Uterus (tissue), 4 donors: Measurements from ENCODE around the gene ALG2. TPM values are rescaled to one million over a fixed set of nuclear protein-coding genes. Genes with fewer than 3 reads are reported as not detected.

Experiments used
- DNase-seq, 2 donors: peaks; one replicate each; pipeline ENCODE4 v3.0.0-alpha.2; 2019 to 2020
- H3K27ac ChIP-seq, 2 donors: fragments of 200-600 bp; sonication (generic); 1 replicate in 1 of 2; 2 replicates in 1 of 2; pipeline ENCODE4 v1.5.1; 2016 to 2018
- H3K27me3 ChIP-seq, 2 donors: fragments of 200-600 bp; sonication (generic); one replicate each; pipeline ENCODE4 v1.5.1; 2018 to 2019; ENCODE audit warnings: control low read depth in 1 of 2
- H3K36me3 ChIP-seq, 2 donors: fragments of 200-600 bp; sonication (generic); one replicate each; pipeline ENCODE4 v1.5.1; 2019; ENCODE audit warnings: control low read depth in 1 of 2
- H3K4me1 ChIP-seq, 2 donors: fragments of 200-600 bp; sonication (generic); one replicate each; pipeline ENCODE4 v1.5.1; 2018 to 2019; ENCODE audit warnings: control low read depth in 1 of 2
- H3K4me3 ChIP-seq, 2 donors: fragments of 200-600 bp; sonication (generic); 1 replicate in 1 of 2; 2 replicates in 1 of 2; pipeline ENCODE4 v1.5.1; 2018 to 2019; ENCODE audit warnings: mild to moderate bottlenecking in 1 of 2
- H3K9me3 ChIP-seq, 2 donors: fragments of 200-600 bp; sonication (generic); one replicate each; pipeline ENCODE4 v1.5.1; 2019; ENCODE audit warnings: control low read depth in 1 of 2
- POLR2A ChIP-seq, 2 donors: fragments of 450-650 bp; IDR thresholded peaks; one replicate each; pipeline ENCODE4 v1.6.1; 2016; ENCODE audit warnings: antibody characterized with exemption in 2 of 2, mild to moderate bottlenecking in 1 of 2, moderate library complexity in 1 of 2
- intact Hi-C: fragments of 100-400 bp; cut with DNase I; formaldehyde crosslinking; loops from one replicate; pipeline ENCODE4 v1.15.1; 2023; ENCODE audit warnings: low total_unique reads
- small RNA-seq: library from RNA; depleted of rRNA; stranded (forward); fragments of <200 nt; gene quantifications from one replicate; pipeline ENCODE3, GENCODE V24; 2016
- total RNA-seq, 4 donors: library from RNA; depleted of rRNA in 3 of 4; stranded (reverse); fragments of >200 nt in 3 of 4; gene quantifications; one replicate each; pipeline versions ENCODE4 v1.1.0 to v1.2.4, GENCODE V29; 2014 to 2023
- TF ChIP-seq, protein P1 (sequence below), 4 experiments: fragments of 200-600 bp in 2 of 4; fragments of 450-650 bp in 2 of 4; sonication (generic) in 2 of 4; IDR thresholded peaks; one replicate each; pipeline ENCODE4 v1.5.1; 2016 to 2019; ENCODE audit warnings: antibody characterized with exemption in 4 of 4, mild to moderate bottlenecking in 2 of 4, moderate library complexity in 1 of 4
- donor health status: DM: yes; HTN: yes; CAD: no.

Gene ALG2
- total RNA-seq, 4 donors from 2014 or later = 37.6 to 62.2 (median 45.3) TPM

DNA sequence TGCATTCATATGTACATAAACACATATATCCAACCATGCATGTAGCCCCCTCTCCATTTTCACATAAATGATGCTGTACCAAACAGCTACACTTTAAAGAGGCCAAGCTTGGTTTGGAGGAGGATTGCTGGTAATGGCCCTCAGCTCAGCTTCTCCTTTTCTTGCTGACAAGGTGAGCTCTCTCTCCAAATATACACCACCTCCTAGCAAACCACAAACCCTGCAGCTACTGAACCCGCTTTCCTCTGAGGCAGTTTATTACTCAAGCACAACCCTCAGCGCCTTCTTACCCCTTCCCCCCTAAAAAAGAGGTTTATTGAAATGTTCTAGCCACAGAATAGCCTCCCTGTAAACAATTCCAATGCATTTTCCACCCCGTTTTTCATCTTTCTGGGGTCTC is 54.0 kb downstream of the ALG2 start:
- intact Hi-C loops = no loop called here
- H3K27me3 ChIP-seq = no peaks in the 10 kb centered on the region
- no peaks in the 10 kb centered on the region for H3K36me3 ChIP-seq
- DNase-seq = no peak
- TF ChIP-seq, protein P1, sequence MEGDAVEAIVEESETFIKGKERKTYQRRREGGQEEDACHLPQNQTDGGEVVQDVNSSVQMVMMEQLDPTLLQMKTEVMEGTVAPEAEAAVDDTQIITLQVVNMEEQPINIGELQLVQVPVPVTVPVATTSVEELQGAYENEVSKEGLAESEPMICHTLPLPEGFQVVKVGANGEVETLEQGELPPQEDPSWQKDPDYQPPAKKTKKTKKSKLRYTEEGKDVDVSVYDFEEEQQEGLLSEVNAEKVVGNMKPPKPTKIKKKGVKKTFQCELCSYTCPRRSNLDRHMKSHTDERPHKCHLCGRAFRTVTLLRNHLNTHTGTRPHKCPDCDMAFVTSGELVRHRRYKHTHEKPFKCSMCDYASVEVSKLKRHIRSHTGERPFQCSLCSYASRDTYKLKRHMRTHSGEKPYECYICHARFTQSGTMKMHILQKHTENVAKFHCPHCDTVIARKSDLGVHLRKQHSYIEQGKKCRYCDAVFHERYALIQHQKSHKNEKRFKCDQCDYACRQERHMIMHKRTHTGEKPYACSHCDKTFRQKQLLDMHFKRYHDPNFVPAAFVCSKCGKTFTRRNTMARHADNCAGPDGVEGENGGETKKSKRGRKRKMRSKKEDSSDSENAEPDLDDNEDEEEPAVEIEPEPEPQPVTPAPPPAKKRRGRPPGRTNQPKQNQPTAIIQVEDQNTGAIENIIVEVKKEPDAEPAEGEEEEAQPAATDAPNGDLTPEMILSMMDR (IDR thresholded peaks at IDR 0.05) = no peak
- TF ChIP-seq POLR2A (IDR thresholded peaks at IDR 0.05) = no peak
- H3K9me3 ChIP-seq = no peaks in the 10 kb centered on the region
- no peak overlapping the region for H3K4me3 ChIP-seq
- H3K4me1 ChIP-seq = no peaks in the 10 kb centered on the region
- H3K27ac ChIP-seq = no peak overlapping the region

DNA sequence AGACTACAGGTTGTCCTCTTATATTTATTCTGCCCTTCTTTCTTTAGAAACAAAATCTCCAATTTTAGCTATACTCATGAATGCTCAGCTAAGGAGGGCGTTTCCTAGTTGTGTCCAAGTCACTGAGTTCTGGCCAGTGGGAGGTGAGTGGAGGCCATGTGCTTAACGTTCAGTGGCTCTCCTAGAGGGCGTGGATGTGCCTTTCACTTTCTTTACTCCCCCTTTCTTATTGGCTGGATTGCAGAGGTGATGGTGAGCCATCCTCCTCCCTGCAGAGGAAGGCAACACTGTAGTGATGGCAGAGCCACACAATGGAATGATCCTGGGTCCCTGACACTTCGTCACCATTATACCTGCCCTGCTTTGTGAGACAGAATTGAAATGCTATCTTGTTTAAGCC is 54.6 kb downstream of the ALG2 start:
- Histone ChIP-seq H3K27ac (no peak overlapping the region), H3K4me3 (no peak overlapping the region), H3K27me3 (no peaks in the 10 kb centered on the region), H3K36me3 (no peaks in the 10 kb centered on the region), H3K9me3 (no peaks in the 10 kb centered on the region), H3K4me1 (no peaks in the 10 kb centered on the region)
- intact Hi-C loops = no loop called here
- no peak for DNase-seq
- TF ChIP-seq, protein P1 (IDR thresholded peaks at IDR 0.05) = no peak
- TF ChIP-seq POLR2A (IDR thresholded peaks at IDR 0.05) = no peak

Small RNA genes lying within 50 kb of the gene (small RNA-seq; reads per million reads assigned to genes)
- not detected for gene RN7SL794P

Other genes starting within 250 kb of the ALG2 start
- gene TGFBR1, start 116.8 kb downstream of the ALG2 start, total RNA-seq = 100 to 1,000 TPM in 1 of 4 donors, 10 to 100 TPM in 3; 27.1 to 101 (median 41.3) TPM
- gene SEC61B, start 340 bp upstream of the ALG2 start, total RNA-seq = 100 to 1,000 TPM in 2 of 4 donors, 10 to 100 TPM in 2; 12.8 to 244 (median 70.1) TPM